GM12878 (cell line): ENCODE data around the gene GLRA1. TPM values are rescaled to one million over a fixed set of nuclear protein-coding genes. Genes with fewer than 3 reads are reported as not detected.

ENCODE experiments used
- ATAC-seq: fragments of 200-7000 bp; cut with Tn5 transposase; 3 replicates; pipeline ENCODE4 v1.9.1; 2020; ENCODE audit warnings: mild to moderate bottlenecking, moderate library complexity
- BruUV-seq: library from RNA; stranded (reverse); fragments of 400-500 nt; replicated peaks from 2 replicates; lab custom pipeline; 2021; lab: Mats Ljungman, UMichigan
- CTCF ChIA-PET: fragments of 300-600 bp; sonication (Branson Sonifier 250); formaldehyde crosslinking; extraction: SDS; loops from one replicate; lab custom pipeline; 2021; ENCODE audit warnings: inconsistent platforms; lab: Yijun Ruan, JAX
- POLR2A ChIA-PET: fragments of 350-600 bp; formaldehyde crosslinking; extraction: SDS; loops from one replicate; lab custom pipeline; 2021; ENCODE audit warnings: inconsistent platforms; lab: Charles Lee
- RAD21 ChIA-PET: fragments of 300-600 bp; sonication (Branson Sonifier 250); formaldehyde crosslinking; loops from one replicate; lab custom pipeline; 2023; ENCODE audit warnings: antibody characterized with exemption; ENCODE audit not compliant: unreplicated experiment; lab: Charles Lee
- SMC1A ChIA-PET: fragments of 300-600 bp; sonication (Branson Sonifier 250); formaldehyde crosslinking; loops from one replicate; lab custom pipeline; 2023; ENCODE audit not compliant: unreplicated experiment, uncharacterized antibody; lab: Charles Lee
- DNase-seq: peaks from one replicate; pipeline ENCODE4 v3.0.0-alpha.2; 2011; ENCODE audit warnings: low read depth, low spot score
- FAIRE-seq: peaks from 3 replicates; lab custom pipeline; 2011; peaks lifted over from hg19 to GRCh38; lab: Jason Lieb, UNC
- H2AFZ ChIP-seq: 2 replicates; pipeline ENCODE4 v1.6.0; 2011; ENCODE audit warnings: low read depth, low read length, control low read depth; ENCODE audit not compliant: control insufficient read depth
- H3K27ac ChIP-seq: 2 replicates; pipeline ENCODE4 v1.5.1; 2011; ENCODE audit warnings: control low read depth; ENCODE audit not compliant: control insufficient read depth, insufficient read depth
- H3K27me3 ChIP-seq, 2 experiments: replicated peaks in 1 of 2; 2 replicates each; pipeline versions ENCODE4 v1.6.0 to v1.6.1; 2011; ENCODE audit warnings: low read length in 1 of 2; ENCODE audit not compliant: control insufficient read depth in 2 of 2, insufficient read depth in 2 of 2
- H3K36me3 ChIP-seq, 2 experiments: 2 replicates each; pipeline ENCODE4 v1.5.1; 2011; ENCODE audit warnings: low read length in 1 of 2; ENCODE audit not compliant: control insufficient read depth in 2 of 2, insufficient read depth in 2 of 2
- H3K4me1 ChIP-seq: 2 replicates; pipeline ENCODE4 v1.6.1; 2011; ENCODE audit warnings: mild to moderate bottlenecking, low read length, moderate library complexity, mixed read lengths; ENCODE audit not compliant: control insufficient read depth, insufficient read depth
- H3K4me2 ChIP-seq: 2 replicates; pipeline ENCODE4 v1.6.0; 2011; ENCODE audit warnings: control low read depth; ENCODE audit not compliant: control insufficient read depth, insufficient read depth
- H3K4me3 ChIP-seq: fragments of 200-600 bp; sonication (generic); 2 replicates; pipeline ENCODE4 v1.5.1; 2016
- H3K79me2 ChIP-seq: 2 replicates; pipeline ENCODE4 v1.6.0; 2011; ENCODE audit warnings: low read length; ENCODE audit not compliant: control insufficient read depth, insufficient read depth
- H3K9ac ChIP-seq: 2 replicates; pipeline ENCODE4 v1.8.0; 2011; ENCODE audit warnings: low read length, control low read depth, mixed read lengths; ENCODE audit not compliant: control insufficient read depth, insufficient read depth
- H3K9me3 ChIP-seq: replicated peaks from 3 replicates; pipeline ENCODE4 v1.5.1; 2011; ENCODE audit warnings: mild to moderate bottlenecking, low read length; ENCODE audit not compliant: control insufficient read depth, insufficient read depth
- H4K20me1 ChIP-seq: 2 replicates; pipeline ENCODE4 v1.6.0; 2011; ENCODE audit not compliant: control insufficient read depth, insufficient read depth
- BHLHE40 ChIP-seq, 2 experiments: fragments of 450-650 bp in 1 of 2; IDR thresholded peaks; 2 replicates each; pipeline ENCODE4 v1.6.1; 2011 to 2017; ENCODE audit warnings: low read depth in 2 of 2, borderline replicate concordance in 1 of 2, improper control_type of control experiment in 1 of 2, low read length in 1 of 2, mild to moderate bottlenecking in 1 of 2
- BMI1 ChIP-seq: fragments of 450-650 bp; IDR thresholded peaks from 2 replicates; pipeline ENCODE4 v1.6.1; 2016; ENCODE audit warnings: mild to moderate bottlenecking, moderate library complexity, borderline replicate concordance
- CREM ChIP-seq: IDR thresholded peaks from 2 replicates; pipeline ENCODE4 v1.6.1; 2014; ENCODE audit warnings: antibody characterized with exemption, low read depth
- GABPA ChIP-seq: IDR thresholded peaks from 2 replicates; pipeline ENCODE4 v1.6.1; 2014; ENCODE audit warnings: antibody characterized with exemption, low read depth, mild to moderate bottlenecking, inconsistent platforms
- IKZF2 ChIP-seq, 2 experiments: fragments of 450-650 bp; IDR thresholded peaks; 2 replicates each; pipeline ENCODE4 v1.6.1; 2017; ENCODE audit warnings: mild to moderate bottlenecking in 2 of 2, moderate library complexity in 2 of 2
- JUND ChIP-seq: IDR thresholded peaks from 2 replicates; pipeline ENCODE4 v1.6.1; 2012; ENCODE audit warnings: low read depth, mild to moderate bottlenecking, low read length, improper control_type of control experiment, moderate library complexity
- NFIC ChIP-seq: IDR thresholded peaks from 2 replicates; pipeline ENCODE4 v1.6.1; 2012; ENCODE audit warnings: low read depth, mild to moderate bottlenecking, inconsistent platforms, low read length, moderate library complexity
- RB1 ChIP-seq: fragments of 450-650 bp; formaldehyde crosslinking; IDR thresholded peaks from 2 replicates; pipeline ENCODE4 v1.6.1; 2017; ENCODE audit warnings: mild to moderate bottlenecking, borderline replicate concordance
- SIX5 ChIP-seq: IDR thresholded peaks from 2 replicates; pipeline ENCODE4 v1.6.1; 2011; ENCODE audit warnings: mild to moderate bottlenecking, low read depth, low read length, moderate library complexity; ENCODE audit not compliant: severe bottlenecking
- SMAD5 ChIP-seq: IDR thresholded peaks from 2 replicates; pipeline ENCODE4 v1.6.1; 2016; ENCODE audit warnings: antibody characterized with exemption, low read depth
- SMARCA5 ChIP-seq: fragments of 450-650 bp; IDR thresholded peaks from 2 replicates; pipeline ENCODE4 v1.6.1; 2017; ENCODE audit warnings: mild to moderate bottlenecking
- SMC3 ChIP-seq: IDR thresholded peaks from 2 replicates; pipeline ENCODE4 v1.6.1; 2011; ENCODE audit warnings: low read length, improper control_type of control experiment, borderline replicate concordance
- TCF12 ChIP-seq: IDR thresholded peaks from 2 replicates; pipeline ENCODE4 v1.6.1; 2011; ENCODE audit warnings: low read depth, mild to moderate bottlenecking, low read length
- ZNF384 ChIP-seq: IDR thresholded peaks from 2 replicates; pipeline ENCODE4 v1.6.1; 2012; ENCODE audit warnings: low read depth, mild to moderate bottlenecking, low read length, improper control_type of control experiment, borderline replicate concordance
- ZNF622 ChIP-seq: fragments of 450-650 bp; IDR thresholded peaks from 2 replicates; pipeline ENCODE4 v1.6.1; 2017; ENCODE audit warnings: mild to moderate bottlenecking, inconsistent platforms
- WGBS: methylation state at CpG from one replicate; pipeline ENCODE4 v1.1.6; 2016; ENCODE audit warnings: low lambda C conversion rate; ENCODE audit not compliant: insufficient replicate concordance, insufficient coverage; ENCODE audit errors: missing lambda C conversion rate; 5-methylcytosine and 5-hydroxymethylcytosine counted together
- in situ Hi-C: fragments of 300-500 bp; cut with MboI; formaldehyde crosslinking; loops from 9 replicates; pipeline ENCODE4 v1.14.3; 2018; ENCODE audit warnings: mixed read lengths
- intact Hi-C: fragments of 100-400 bp; cut with micrococcal nuclease; formaldehyde crosslinking; loops from one replicate; pipeline ENCODE4 v1.14.2; 2022; ENCODE audit not compliant: unreplicated experiment
- polyA plus RNA-seq, 11 experiments: library from polyadenylated mRNA; depleted of rRNA in 4 of 11; unstranded in 6 of 11; stranded (reverse) in 5 of 11; fragments of >200 nt; fragmentation: Nextera tagmentation in 4 of 11; fragmentation: Illumina TruSeq in 1 of 11; extraction: Ambion mirVana in 4 of 11; extraction: Trizol in 1 of 11; gene quantifications; 1 replicate in 1 of 11; 2 replicates in 10 of 11; pipeline versions ENCODE4 v1.2.1 to v1.2.3, GENCODE V29; 2011 to 2016; ENCODE audit warnings: inconsistent platforms in 2 of 11, missing spikeins in 2 of 11, low read depth in 1 of 11
- total RNA-seq, 4 experiments: library from RNA; depleted of rRNA in 3 of 4; stranded (reverse); fragments of >200 nt in 3 of 4; fragmentation: Illumina TruSeq in 1 of 4; extraction: Trizol in 1 of 4; gene quantifications; 2 replicates each; pipeline versions ENCODE4 v1.2.1 to v1.2.3, GENCODE V29; 2013 to 2021
- TF ChIP-seq, protein P1 (sequence below): IDR thresholded peaks from 2 replicates; pipeline ENCODE4 v1.6.1; 2012; ENCODE audit warnings: low read length, inconsistent platforms
- TF ChIP-seq, protein P2 (sequence below): IDR thresholded peaks from 2 replicates; pipeline ENCODE4 v1.6.1; 2012; ENCODE audit warnings: low read depth, low read length, improper control_type of control experiment
- TF ChIP-seq, protein P3 (sequence below): IDR thresholded peaks from 2 replicates; pipeline ENCODE4 v1.6.1; 2012; ENCODE audit warnings: mild to moderate bottlenecking, low read depth, low read length
- TF ChIP-seq, protein P4 (sequence below): IDR thresholded peaks from 2 replicates; pipeline ENCODE4 v1.6.1; 2011; ENCODE audit warnings: low read depth, mild to moderate bottlenecking, low read length, moderate library complexity, borderline replicate concordance; ENCODE audit errors: extremely low read depth

Gene GLRA1
- total and polyA plus RNA-seq, 10 of the 15 experiments (the other 5 are each of a cell fraction or from before 2014, with no cell fraction given): not detected

DNA sequence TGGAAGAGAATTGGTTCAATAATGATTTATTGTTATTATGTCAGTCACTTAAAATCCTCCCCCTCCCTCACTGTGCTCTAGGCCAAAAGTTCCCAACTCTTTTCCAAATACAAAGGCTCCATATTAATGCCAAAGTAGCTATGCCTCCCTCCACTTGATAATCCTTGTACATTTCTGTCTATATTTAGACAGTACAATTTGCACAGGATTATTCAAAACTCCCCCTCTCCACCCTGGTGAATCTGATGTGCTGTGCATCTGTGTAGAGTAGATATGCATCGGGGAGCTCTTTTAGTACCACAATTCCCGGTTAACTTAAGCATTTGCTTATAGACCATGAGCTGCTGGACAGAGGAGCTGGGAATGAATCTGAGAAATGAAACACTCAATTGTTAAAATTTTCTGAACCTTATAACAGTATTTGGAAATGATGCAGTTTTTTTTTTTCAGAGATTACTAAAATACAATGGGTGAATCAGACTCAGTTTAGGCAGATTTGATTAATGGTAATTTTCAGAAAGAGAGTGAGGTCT lies 27.6 kb downstream of the GLRA1 start:
- in situ Hi-C loops: no loop called here
- ATAC-seq: no peak
- no peak for TF ChIP-seq GABPA
- TF ChIP-seq SMAD5: no peak
- TF ChIP-seq BMI1: no peak
- no peak for TF ChIP-seq JUND
- no peak for TF ChIP-seq RB1
- TF ChIP-seq NFIC: no peak
- TF ChIP-seq ZNF384: no peak
- no peak for TF ChIP-seq ZNF622
- TF ChIP-seq CREM: no peak
- no peak for TF ChIP-seq SMC3
- TF ChIP-seq, protein P1, sequence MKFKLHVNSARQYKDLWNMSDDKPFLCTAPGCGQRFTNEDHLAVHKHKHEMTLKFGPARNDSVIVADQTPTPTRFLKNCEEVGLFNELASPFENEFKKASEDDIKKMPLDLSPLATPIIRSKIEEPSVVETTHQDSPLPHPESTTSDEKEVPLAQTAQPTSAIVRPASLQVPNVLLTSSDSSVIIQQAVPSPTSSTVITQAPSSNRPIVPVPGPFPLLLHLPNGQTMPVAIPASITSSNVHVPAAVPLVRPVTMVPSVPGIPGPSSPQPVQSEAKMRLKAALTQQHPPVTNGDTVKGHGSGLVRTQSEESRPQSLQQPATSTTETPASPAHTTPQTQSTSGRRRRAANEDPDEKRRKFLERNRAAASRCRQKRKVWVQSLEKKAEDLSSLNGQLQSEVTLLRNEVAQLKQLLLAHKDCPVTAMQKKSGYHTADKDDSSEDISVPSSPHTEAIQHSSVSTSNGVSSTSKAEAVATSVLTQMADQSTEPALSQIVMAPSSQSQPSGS: no peak
- no peak for TF ChIP-seq IKZF2 (IDR thresholded peaks at IDR 0.05)
- TF ChIP-seq, protein P2, sequence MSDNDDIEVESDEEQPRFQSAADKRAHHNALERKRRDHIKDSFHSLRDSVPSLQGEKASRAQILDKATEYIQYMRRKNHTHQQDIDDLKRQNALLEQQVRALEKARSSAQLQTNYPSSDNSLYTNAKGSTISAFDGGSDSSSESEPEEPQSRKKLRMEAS: no peak
- TF ChIP-seq, protein P3, sequence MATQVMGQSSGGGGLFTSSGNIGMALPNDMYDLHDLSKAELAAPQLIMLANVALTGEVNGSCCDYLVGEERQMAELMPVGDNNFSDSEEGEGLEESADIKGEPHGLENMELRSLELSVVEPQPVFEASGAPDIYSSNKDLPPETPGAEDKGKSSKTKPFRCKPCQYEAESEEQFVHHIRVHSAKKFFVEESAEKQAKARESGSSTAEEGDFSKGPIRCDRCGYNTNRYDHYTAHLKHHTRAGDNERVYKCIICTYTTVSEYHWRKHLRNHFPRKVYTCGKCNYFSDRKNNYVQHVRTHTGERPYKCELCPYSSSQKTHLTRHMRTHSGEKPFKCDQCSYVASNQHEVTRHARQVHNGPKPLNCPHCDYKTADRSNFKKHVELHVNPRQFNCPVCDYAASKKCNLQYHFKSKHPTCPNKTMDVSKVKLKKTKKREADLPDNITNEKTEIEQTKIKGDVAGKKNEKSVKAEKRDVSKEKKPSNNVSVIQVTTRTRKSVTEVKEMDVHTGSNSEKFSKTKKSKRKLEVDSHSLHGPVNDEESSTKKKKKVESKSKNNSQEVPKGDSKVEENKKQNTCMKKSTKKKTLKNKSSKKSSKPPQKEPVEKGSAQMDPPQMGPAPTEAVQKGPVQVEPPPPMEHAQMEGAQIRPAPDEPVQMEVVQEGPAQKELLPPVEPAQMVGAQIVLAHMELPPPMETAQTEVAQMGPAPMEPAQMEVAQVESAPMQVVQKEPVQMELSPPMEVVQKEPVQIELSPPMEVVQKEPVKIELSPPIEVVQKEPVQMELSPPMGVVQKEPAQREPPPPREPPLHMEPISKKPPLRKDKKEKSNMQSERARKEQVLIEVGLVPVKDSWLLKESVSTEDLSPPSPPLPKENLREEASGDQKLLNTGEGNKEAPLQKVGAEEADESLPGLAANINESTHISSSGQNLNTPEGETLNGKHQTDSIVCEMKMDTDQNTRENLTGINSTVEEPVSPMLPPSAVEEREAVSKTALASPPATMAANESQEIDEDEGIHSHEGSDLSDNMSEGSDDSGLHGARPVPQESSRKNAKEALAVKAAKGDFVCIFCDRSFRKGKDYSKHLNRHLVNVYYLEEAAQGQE: no peak
- TF ChIP-seq, protein P4, sequence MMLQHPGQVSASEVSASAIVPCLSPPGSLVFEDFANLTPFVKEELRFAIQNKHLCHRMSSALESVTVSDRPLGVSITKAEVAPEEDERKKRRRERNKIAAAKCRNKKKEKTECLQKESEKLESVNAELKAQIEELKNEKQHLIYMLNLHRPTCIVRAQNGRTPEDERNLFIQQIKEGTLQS: no peak
- TF ChIP-seq TCF12: no peak
- no peak for TF ChIP-seq BHLHE40 (IDR thresholded peaks at IDR 0.05; ENCODE audit: borderline replicate concordance in 1 of 2, low read depth in 2 of 2, low read length in 1 of 2)
- TF ChIP-seq SIX5: no peak
- no peak for TF ChIP-seq SMARCA5

More for the DNA sequence above, 27.6 kb downstream of the GLRA1 start:
- no peak overlapping the region for H3K4me2 ChIP-seq
- H3K79me2 ChIP-seq: no peaks in the 10 kb centered on the region
- H4K20me1 ChIP-seq: no peaks in the 10 kb centered on the region
- no peak overlapping the region for H3K9ac ChIP-seq
- ChIA-PET SMC1A (interaction anchor here (1.2 to 1.7 kb wide), 3 partner anchors 10 to 43 kb away, joined by 3 read pairs; no protein-coding TSS in a partner anchor), RAD21 (no interaction called here), POLR2A (no interaction called here), CTCF (interaction anchor here (1.2 to 3.5 kb wide), 2 partner anchors 11 to 72 kb away, joined by 3 to 15 read pairs; no protein-coding TSS in a partner anchor)
- no peak for DNase-seq
- no peak overlapping the region for H3K4me3 ChIP-seq
- H2AFZ ChIP-seq: no peak overlapping the region
- no TSS peak for BruUV-seq
- H3K27me3 ChIP-seq: no peaks in the 10 kb centered on the region
- no peaks in the 10 kb centered on the region for H3K36me3 ChIP-seq
- H3K4me1 ChIP-seq: peaks cover 4% of the 10 kb centered on the region; the same call in 1 of the 2 replicates
- H3K9me3 ChIP-seq: no peaks in the 10 kb centered on the region
- intact Hi-C loops: no loop called here
- 48% methylated on average over 2 of the region's 2 CpGs for WGBS
- H3K27ac ChIP-seq: no peak overlapping the region
- no peak for FAIRE-seq
